GM23338 (cell line): ENCODE measurements around the gene FAM9C. TPM values are rescaled to one million over a fixed set of nuclear protein-coding genes. Genes with fewer than 3 reads are reported as not detected.

ENCODE experiments used
- ATAC-seq: fragments of 200-7000 bp; cut with Tn5 transposase; 3 replicates; pipeline ENCODE4 v1.9.1; 2020
- DNase-seq: peaks from one replicate; pipeline ENCODE4 v3.0.0-alpha.2; 2015; ENCODE audit warnings: low spot score
- H2AFZ ChIP-seq: fragments of 200-600 bp; sonication (generic); 2 replicates; pipeline ENCODE4 v1.8.0; 2016; ENCODE audit warnings: antibody characterized with exemption, mild to moderate bottlenecking, moderate library complexity
- H3F3A ChIP-seq: fragments of 200-600 bp; sonication (generic); replicated peaks from 2 replicates; pipeline ENCODE4 v1.8.0; 2017; ENCODE audit warnings: antibody characterized with exemption, mixed run types, low read depth
- H3K27ac ChIP-seq: fragments of 200-600 bp; sonication (generic); 2 replicates; pipeline ENCODE4 v1.6.1; 2016; ENCODE audit warnings: low read depth
- H3K27me3 ChIP-seq: fragments of 200-600 bp; sonication (generic); 2 replicates; pipeline ENCODE4 v1.8.0; 2016; ENCODE audit warnings: mild to moderate bottlenecking, mixed run types, moderate library complexity; ENCODE audit not compliant: insufficient read depth
- H3K36me3 ChIP-seq: fragments of 200-600 bp; sonication (generic); 2 replicates; pipeline ENCODE4 v1.8.0; 2016; ENCODE audit warnings: mild to moderate bottlenecking; ENCODE audit not compliant: insufficient read depth
- H3K4me1 ChIP-seq: fragments of 200-600 bp; sonication (generic); 2 replicates; pipeline ENCODE4 v1.8.0; 2016; ENCODE audit warnings: mild to moderate bottlenecking, moderate library complexity; ENCODE audit not compliant: insufficient read depth
- H3K4me2 ChIP-seq: fragments of 200-600 bp; sonication (generic); 2 replicates; pipeline ENCODE4 v1.7.1; 2017; ENCODE audit warnings: mixed run types
- H3K4me3 ChIP-seq: fragments of 200-600 bp; sonication (generic); 2 replicates; pipeline ENCODE4 v1.6.1; 2016; ENCODE audit warnings: mixed run types
- H3K79me2 ChIP-seq: fragments of 200-600 bp; sonication (generic); replicated peaks from 2 replicates; pipeline ENCODE4 v1.8.0; 2017; ENCODE audit warnings: mild to moderate bottlenecking; ENCODE audit not compliant: insufficient read depth
- H3K9me2 ChIP-seq: fragments of 200-600 bp; sonication (generic); 2 replicates; pipeline ENCODE4 v1.8.0; 2017; ENCODE audit not compliant: insufficient read depth
- H4K20me1 ChIP-seq: fragments of 200-600 bp; sonication (generic); replicated peaks from 2 replicates; pipeline ENCODE4 v1.8.0; 2017; ENCODE audit warnings: mild to moderate bottlenecking; ENCODE audit not compliant: insufficient read depth
- H3K27ac Mint-ChIP-seq: 2 replicates; pipeline ENCODE4 v1.8.0; 2020; ENCODE audit warnings: inconsistent platforms, mild to moderate bottlenecking, moderate library complexity, mixed read lengths
- H3K27me3 Mint-ChIP-seq: 3 replicates; pipeline ENCODE4 v1.8.0; 2022; ENCODE audit warnings: low read depth, mild to moderate bottlenecking, moderate library complexity, mixed read lengths, inconsistent platforms; ENCODE audit not compliant: insufficient read depth, poor library complexity
- H3K36me3 Mint-ChIP-seq: 3 replicates; pipeline ENCODE4 v1.8.0; 2021; ENCODE audit warnings: low read depth, mild to moderate bottlenecking, inconsistent platforms, moderate library complexity, mixed read lengths
- H3K4me1 Mint-ChIP-seq: 3 replicates; pipeline ENCODE4 v1.8.0; 2020; ENCODE audit warnings: mild to moderate bottlenecking, inconsistent platforms, mixed read lengths
- H3K4me3 Mint-ChIP-seq: 3 replicates; pipeline ENCODE4 v1.8.0; 2021; ENCODE audit warnings: moderate library complexity, mild to moderate bottlenecking, inconsistent platforms, mixed read lengths
- H3K9me3 Mint-ChIP-seq: 3 replicates; pipeline ENCODE4 v1.8.0; 2020; ENCODE audit warnings: moderate library complexity, mild to moderate bottlenecking, inconsistent platforms, mixed read lengths
- CREB1 ChIP-seq: fragments of 250-450 bp; sonication (Bioruptor Pico); IDR thresholded peaks from 2 replicates; pipeline ENCODE4 v1.5.0; 2020; ENCODE audit warnings: low read depth, mild to moderate bottlenecking, moderate library complexity
- ETS1 ChIP-seq: IDR thresholded peaks from 2 replicates; pipeline ENCODE4 v1.6.1; 2016; ENCODE audit warnings: antibody characterized with exemption
- EZH2 ChIP-seq: fragments of 200-600 bp; sonication (generic); IDR thresholded peaks from one replicate; pipeline ENCODE4 v1.8.0; 2017; ENCODE audit warnings: antibody characterized with exemption, mild to moderate bottlenecking, low read depth; ENCODE audit not compliant: unreplicated experiment
- EZH2phosphoT487 ChIP-seq: fragments of 200-600 bp; sonication (generic); IDR thresholded peaks from one replicate; pipeline ENCODE4 v1.8.1; 2018; ENCODE audit warnings: antibody characterized with exemption; ENCODE audit not compliant: unreplicated experiment
- JUNB ChIP-seq: IDR thresholded peaks from one replicate; pipeline ENCODE4 v1.6.1; 2016; ENCODE audit warnings: antibody characterized with exemption; ENCODE audit not compliant: unreplicated experiment
- NANOG ChIP-seq: IDR thresholded peaks from 2 replicates; pipeline ENCODE4 v1.6.1; 2016; ENCODE audit warnings: antibody characterized with exemption, borderline replicate concordance
- POLR2AphosphoS5 ChIP-seq: IDR thresholded peaks from 2 replicates; pipeline ENCODE4 v1.6.1; 2016; ENCODE audit warnings: antibody characterized with exemption, low read depth
- REST ChIP-seq: IDR thresholded peaks from one replicate; pipeline ENCODE4 v1.6.1; 2018; ENCODE audit warnings: antibody characterized with exemption; ENCODE audit not compliant: unreplicated experiment
- STAT1 ChIP-seq: IDR thresholded peaks from one replicate; pipeline ENCODE4 v1.6.1; 2016; ENCODE audit warnings: antibody characterized with exemption; ENCODE audit not compliant: unreplicated experiment
- ZNF114 ChIP-seq: fragments of 250-450 bp; sonication (Bioruptor Pico); IDR thresholded peaks from 2 replicates; pipeline ENCODE4 v1.5.0; 2020; ENCODE audit warnings: mild to moderate bottlenecking, moderate library complexity
- ZNF331 ChIP-seq: fragments of 250-450 bp; sonication (Bioruptor Pico); IDR thresholded peaks from 2 replicates; pipeline ENCODE4 v1.5.0; 2020; ENCODE audit warnings: low read depth, mild to moderate bottlenecking, moderate library complexity
- polyA plus RNA-seq: library from polyadenylated mRNA; unstranded; fragments of >200 nt; fragmentation: Nextera tagmentation; extraction: Ambion mirVana; gene quantifications from 2 replicates; pipeline ENCODE4 v1.2.1, GENCODE V29; 2016
- total RNA-seq: library from RNA; depleted of rRNA; stranded (reverse); fragments of >200 nt; shearing (Covaris generic); gene quantifications from 2 replicates; pipeline ENCODE4 v1.2.3, GENCODE V29; 2014
- TF ChIP-seq, protein P1 (sequence below), 2 experiments: fragments of 200-600 bp in 1 of 2; sonication (generic) in 1 of 2; conservative IDR thresholded peaks; 2 replicates each; pipeline versions ENCODE4 v1.5.1 to v1.6.1; 2016 to 2017; ENCODE audit warnings: antibody characterized with exemption in 2 of 2, low read depth in 2 of 2, mild to moderate bottlenecking in 2 of 2, moderate library complexity in 1 of 2

FAM9C gene
- total and polyA plus RNA-seq, 2 experiments from 2014 or later, result 0.08 TPM; not detected in 1

GRCh38 chrX:12993826-12994225, 50.6 kb downstream of the FAM9C start (continued):
- TF ChIP-seq, protein P1, sequence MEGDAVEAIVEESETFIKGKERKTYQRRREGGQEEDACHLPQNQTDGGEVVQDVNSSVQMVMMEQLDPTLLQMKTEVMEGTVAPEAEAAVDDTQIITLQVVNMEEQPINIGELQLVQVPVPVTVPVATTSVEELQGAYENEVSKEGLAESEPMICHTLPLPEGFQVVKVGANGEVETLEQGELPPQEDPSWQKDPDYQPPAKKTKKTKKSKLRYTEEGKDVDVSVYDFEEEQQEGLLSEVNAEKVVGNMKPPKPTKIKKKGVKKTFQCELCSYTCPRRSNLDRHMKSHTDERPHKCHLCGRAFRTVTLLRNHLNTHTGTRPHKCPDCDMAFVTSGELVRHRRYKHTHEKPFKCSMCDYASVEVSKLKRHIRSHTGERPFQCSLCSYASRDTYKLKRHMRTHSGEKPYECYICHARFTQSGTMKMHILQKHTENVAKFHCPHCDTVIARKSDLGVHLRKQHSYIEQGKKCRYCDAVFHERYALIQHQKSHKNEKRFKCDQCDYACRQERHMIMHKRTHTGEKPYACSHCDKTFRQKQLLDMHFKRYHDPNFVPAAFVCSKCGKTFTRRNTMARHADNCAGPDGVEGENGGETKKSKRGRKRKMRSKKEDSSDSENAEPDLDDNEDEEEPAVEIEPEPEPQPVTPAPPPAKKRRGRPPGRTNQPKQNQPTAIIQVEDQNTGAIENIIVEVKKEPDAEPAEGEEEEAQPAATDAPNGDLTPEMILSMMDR (conservative IDR thresholded peaks at IDR 0.05; ENCODE audit: low read depth in 2 of 2), result no peak
- TF ChIP-seq STAT1 (no peak), EZH2 (no peak), POLR2AphosphoS5 (no peak)

DNA sequence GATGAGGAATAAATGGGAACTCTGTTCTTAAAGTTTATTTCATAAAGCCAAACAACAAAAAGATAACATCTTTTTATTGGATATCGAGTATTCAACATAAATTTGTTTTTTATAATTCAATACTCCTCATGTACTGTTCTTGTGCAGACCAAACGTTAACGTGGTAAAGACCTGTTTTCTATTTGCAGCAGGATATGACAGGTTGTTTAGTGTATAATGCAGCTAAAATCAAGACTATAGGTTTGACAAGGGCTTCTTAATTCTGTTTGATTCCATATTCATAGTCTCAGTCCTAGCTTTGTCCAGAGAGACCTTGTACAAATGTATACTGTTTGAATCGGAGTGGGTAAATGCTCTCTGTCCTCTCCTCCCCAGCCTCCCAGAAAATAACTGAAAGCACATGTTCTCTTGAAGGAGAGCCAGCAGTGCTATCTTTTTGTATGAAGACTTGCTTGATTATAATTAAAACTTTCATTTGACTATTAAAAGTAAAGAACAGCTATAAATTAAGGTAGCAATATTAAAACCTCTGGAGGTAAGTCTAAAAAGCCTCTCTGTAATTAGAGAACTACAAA, 51.8 kb downstream of the FAM9C start:
- H3K27ac ChIP-seq, result no peak overlapping the region
- H3K4me3 ChIP-seq, result no peak overlapping the region
- no peak overlapping the region for H2AFZ ChIP-seq
- Mint-ChIP-seq H3K4me3 (no peak overlapping the region), H3K4me1 (peaks cover 6% of the 10 kb centered on the region; the same call in 2 of the 3 replicates), H3K27me3 (peaks cover 3% of the 10 kb centered on the region), H3K27ac (no peak overlapping the region), H3K9me3 (no peaks in the 10 kb centered on the region; the same call in 2 of the 3 replicates), H3K36me3 (no peaks in the 10 kb centered on the region)
- H3K79me2 ChIP-seq, result no peaks in the 10 kb centered on the region
- no peak overlapping the region for H3K4me2 ChIP-seq
- no peaks in the 10 kb centered on the region for H3K27me3 ChIP-seq
- DNase-seq (no peak), ATAC-seq (no peak)
- 0 out of 2 replicates have a peak, but pooled peaks cover 5% of the 10 kb centered on the region for H3K4me1 ChIP-seq
- no peaks in the 10 kb centered on the region for H3K9me2 ChIP-seq
- H3F3A ChIP-seq, result no peaks in the 10 kb centered on the region
- H4K20me1 ChIP-seq, result no peaks in the 10 kb centered on the region
- no peaks in the 10 kb centered on the region for H3K36me3 ChIP-seq
- no peak for TF ChIP-seq ETS1
- no peak for TF ChIP-seq CREB1 (CRISPR knock-in tag)
- no peak for TF ChIP-seq ZNF114 (CRISPR knock-in tag)
- TF ChIP-seq EZH2phosphoT487, result no peak
- no peak for TF ChIP-seq NANOG
- TF ChIP-seq, protein P1 (conservative IDR thresholded peaks at IDR 0.05; ENCODE audit: low read depth in 2 of 2), result no peak
- TF ChIP-seq JUNB, result no peak
- no peak for TF ChIP-seq REST
- TF ChIP-seq EZH2, result no peak
- no peak for TF ChIP-seq STAT1
- no peak for TF ChIP-seq ZNF331
- TF ChIP-seq POLR2AphosphoS5, result no peak
